HG03432 (cell line): Measurements from ENCODE around the gene MYB.

ENCODE experiments used
- ATAC-seq: cut with Tn5 transposase; IDR thresholded peaks from one replicate; pipeline ENCODE4 v1.9.1; 2021; ENCODE audit warnings: mild to moderate bottlenecking, moderate library complexity; ENCODE audit not compliant: unreplicated experiment

Gene MYB

GRCh38 chr6:135219346-135219745 is 38.2 kb downstream of the MYB start:
- no peak for ATAC-seq

GRCh38 chr6:135221042-135221441 is 39.9 kb downstream of the MYB start:
- ATAC-seq = no peak

GRCh38 chr6:135221505-135221904 is 40.4 kb downstream of the MYB start:
- ATAC-seq = no peak

GRCh38 chr6:135222623-135223022 is 41.5 kb downstream of the MYB start:
- ATAC-seq = no peak

GRCh38 chr6:135224037-135224647 is 43.0 kb downstream of the MYB start:
- no peak for ATAC-seq

- ATAC-seq = no peak
Measured at GRCh38 chr6:135225911-135226310, 44.8 kb downstream of the MYB start.

- ATAC-seq = peak; percentile 67
Measured at GRCh38 chr6:135226537-135226936, 45.4 kb downstream of the MYB start.

GRCh38 chr6:135227349-135227748 is 46.2 kb downstream of the MYB start:
- no peak for ATAC-seq

- no peak for ATAC-seq
Measured at GRCh38 chr6:135227758-135228157, 46.6 kb downstream of the MYB start.

GRCh38 chr6:135228486-135228885 is 47.4 kb downstream of the MYB start:
- peak; percentile 52 for ATAC-seq

GRCh38 chr6:135229996-135230395 is 48.9 kb downstream of the MYB start:
- no peak for ATAC-seq

GRCh38 chr6:135230711-135231468 is 49.8 kb downstream of the MYB start:
- ATAC-seq = no peak

GRCh38 chr6:135231469-135231844 is 50.3 kb downstream of the MYB start:
- peak; percentile 51 for ATAC-seq

GRCh38 chr6:135233686-135234491 is 52.8 kb downstream of the MYB start:
- peak; percentile 74 for ATAC-seq

GRCh38 chr6:135234492-135234780 is 53.3 kb downstream of the MYB start:
- ATAC-seq = no peak

GRCh38 chr6:135235716-135236115 is 54.6 kb downstream of the MYB start:
- ATAC-seq = no peak

- no peak for ATAC-seq
Measured at GRCh38 chr6:135236319-135236718, 55.2 kb downstream of the MYB start.

GRCh38 chr6:135236732-135237131 is 55.6 kb downstream of the MYB start:
- no peak for ATAC-seq

GRCh38 chr6:135240711-135241110 is 59.6 kb downstream of the MYB start:
- no peak for ATAC-seq

- no peak for ATAC-seq
Measured at GRCh38 chr6:135243871-135244796, 63.0 kb downstream of the MYB start.

- ATAC-seq = no peak
Measured at GRCh38 chr6:135244805-135245204, 63.7 kb downstream of the MYB start.
